Astrocyte (in vitro differentiated cells and primary cell): ENCODE results near the gene LRRC7. TPM values are rescaled to one million over a fixed set of nuclear protein-coding genes. Genes with fewer than 3 reads are reported as not detected.

Experiments
- DNase-seq: peaks from one replicate; pipeline ENCODE4 v3.0.0-alpha.2; 2010; ENCODE audit warnings: low read depth
- FAIRE-seq: peaks from 2 replicates; lab custom pipeline; 2011; peaks lifted over from hg19 to GRCh38; lab: Jason Lieb, UNC
- H2AFZ ChIP-seq: 2 replicates; pipeline ENCODE4 v1.6.0; 2012; ENCODE audit warnings: low read depth, low read length, inconsistent platforms
- H3K27ac ChIP-seq: 2 replicates; pipeline ENCODE4 v1.5.1; 2011; ENCODE audit warnings: low read depth, low read length, inconsistent platforms
- H3K27me3 ChIP-seq: 2 replicates; pipeline ENCODE4 v1.6.0; 2011; ENCODE audit warnings: low read length, inconsistent platforms; ENCODE audit not compliant: insufficient read depth
- H3K36me3 ChIP-seq: 2 replicates; pipeline ENCODE4 v1.5.1; 2011; ENCODE audit warnings: low read length, inconsistent platforms; ENCODE audit not compliant: insufficient read depth
- H3K4me1 ChIP-seq: 2 replicates; pipeline ENCODE4 v1.5.1; 2011; ENCODE audit warnings: low read length, inconsistent platforms; ENCODE audit not compliant: insufficient read depth
- H3K4me2 ChIP-seq: 2 replicates; pipeline ENCODE4 v1.6.0; 2012; ENCODE audit warnings: low read length, inconsistent platforms
- H3K4me3 ChIP-seq: 2 replicates; pipeline ENCODE4 v1.5.1; 2011; ENCODE audit warnings: low read depth, mild to moderate bottlenecking, low read length, inconsistent platforms; ENCODE audit not compliant: insufficient read depth
- H3K79me2 ChIP-seq: 2 replicates; pipeline ENCODE4 v1.6.0; 2012; ENCODE audit warnings: mild to moderate bottlenecking, low read length, inconsistent platforms; ENCODE audit not compliant: insufficient read depth
- H3K9ac ChIP-seq: 2 replicates; pipeline ENCODE4 v1.6.0; 2012; ENCODE audit warnings: mild to moderate bottlenecking, low read length, inconsistent platforms
- H3K9me3 ChIP-seq: 2 replicates; pipeline ENCODE4 v1.5.1; 2012; ENCODE audit warnings: low read depth, mild to moderate bottlenecking, low read length, inconsistent platforms; ENCODE audit not compliant: insufficient read depth
- H4K20me1 ChIP-seq: 2 replicates; pipeline ENCODE4 v1.6.0; 2012; ENCODE audit warnings: low read length, inconsistent platforms; ENCODE audit not compliant: insufficient read depth
- H3K27ac Mint-ChIP-seq: one replicate; pipeline ENCODE4 v1.8.0; 2021; ENCODE audit warnings: mild to moderate bottlenecking, mixed read lengths; ENCODE audit not compliant: unreplicated experiment
- H3K27me3 Mint-ChIP-seq: one replicate; pipeline ENCODE4 v1.8.0; 2021; ENCODE audit warnings: low read depth, mixed read lengths; ENCODE audit not compliant: unreplicated experiment
- H3K36me3 Mint-ChIP-seq: one replicate; pipeline ENCODE4 v1.8.0; 2021; ENCODE audit warnings: low read depth, mixed read lengths; ENCODE audit not compliant: unreplicated experiment
- H3K4me1 Mint-ChIP-seq: one replicate; pipeline ENCODE4 v1.8.0; 2021; ENCODE audit warnings: low read depth, mixed read lengths; ENCODE audit not compliant: unreplicated experiment
- H3K4me3 Mint-ChIP-seq: one replicate; pipeline ENCODE4 v1.8.0; 2021; ENCODE audit warnings: mild to moderate bottlenecking, moderate library complexity, mixed read lengths; ENCODE audit not compliant: unreplicated experiment
- H3K9me3 Mint-ChIP-seq: one replicate; pipeline ENCODE4 v1.8.0; 2021; ENCODE audit warnings: mild to moderate bottlenecking, mixed read lengths; ENCODE audit not compliant: unreplicated experiment
- CTCF ChIP-seq: IDR thresholded peaks from 2 replicates; pipeline ENCODE4 v1.5.1; 2011; ENCODE audit warnings: low read depth, mild to moderate bottlenecking, inconsistent platforms, low read length, moderate library complexity; ENCODE audit not compliant: insufficient read depth
- EZH2 ChIP-seq: IDR thresholded peaks from 2 replicates; pipeline ENCODE4 v1.6.1; 2012; ENCODE audit warnings: mild to moderate bottlenecking, low read length, inconsistent platforms; ENCODE audit not compliant: insufficient read depth
- total RNA-seq: library from RNA; stranded (reverse); gene quantifications from 2 replicates; pipeline ENCODE4 v1.2.1, GENCODE V29; 2021

LRRC7 gene
- total RNA-seq, 1 donor from 2014 or later: 0.27 TPM

GRCh38 chr1:70005386-70006034, 437.8 kb downstream of the LRRC7 start:
- H3K4me3 Mint-ChIP-seq: no peak overlapping the region
- DNase-seq (no peak), FAIRE-seq (no peak)
- no peaks in the 10 kb centered on the region for H3K79me2 ChIP-seq
- no peaks in the 10 kb centered on the region for H3K36me3 ChIP-seq
- no peak overlapping the region for H3K27ac Mint-ChIP-seq
- H3K4me1 ChIP-seq: no peaks in the 10 kb centered on the region
- no peaks in the 10 kb centered on the region for H3K4me1 Mint-ChIP-seq
- H4K20me1 ChIP-seq: no peaks in the 10 kb centered on the region
- no peak for TF ChIP-seq EZH2
- TF ChIP-seq CTCF: no peak
- no peak overlapping the region for H2AFZ ChIP-seq
- no peak overlapping the region for H3K9ac ChIP-seq
- no peaks in the 10 kb centered on the region for H3K9me3 Mint-ChIP-seq
- no peak overlapping the region for H3K27ac ChIP-seq
- no peaks in the 10 kb centered on the region for H3K36me3 Mint-ChIP-seq
- no peaks in the 10 kb centered on the region for H3K27me3 Mint-ChIP-seq
- H3K27me3 ChIP-seq: no peaks in the 10 kb centered on the region
- no peak overlapping the region for H3K4me2 ChIP-seq
- no peaks in the 10 kb centered on the region for H3K9me3 ChIP-seq
- H3K4me3 ChIP-seq: no peak overlapping the region

- no peaks in the 10 kb centered on the region for H3K27me3 Mint-ChIP-seq
- Histone ChIP-seq H3K9ac (no peak overlapping the region), H3K79me2 (no peaks in the 10 kb centered on the region), H3K27ac (no peak overlapping the region), H2AFZ (no peak overlapping the region), H3K9me3 (no peaks in the 10 kb centered on the region), H3K27me3 (no peaks in the 10 kb centered on the region), H3K36me3 (no peaks in the 10 kb centered on the region), H3K4me1 (no peaks in the 10 kb centered on the region), H3K4me3 (no peak overlapping the region), H3K4me2 (no peak overlapping the region), H4K20me1 (no peaks in the 10 kb centered on the region)
- no peaks in the 10 kb centered on the region for H3K4me1 Mint-ChIP-seq
- FAIRE-seq: no peak
- no peaks in the 10 kb centered on the region for H3K9me3 Mint-ChIP-seq
- no peak overlapping the region for H3K27ac Mint-ChIP-seq
- H3K4me3 Mint-ChIP-seq: no peak overlapping the region
- no peaks in the 10 kb centered on the region for H3K36me3 Mint-ChIP-seq
- TF ChIP-seq CTCF: no peak
- TF ChIP-seq EZH2: no peak
- no peak for DNase-seq
These were observed 440.9 kb downstream of the LRRC7 start for GRCh38 chr1:70008660-70009059.

GRCh38 chr1:70017770-70018169, 450.0 kb downstream of the LRRC7 start:
- H2AFZ ChIP-seq: no peak overlapping the region
- H3K9me3 ChIP-seq: no peaks in the 10 kb centered on the region
- no peaks in the 10 kb centered on the region for H3K27me3 Mint-ChIP-seq
- no peaks in the 10 kb centered on the region for H3K9me3 Mint-ChIP-seq
- H3K36me3 ChIP-seq: no peaks in the 10 kb centered on the region
- H3K27ac Mint-ChIP-seq: no peak overlapping the region
- no peaks in the 10 kb centered on the region for H3K4me1 Mint-ChIP-seq
- H3K4me1 ChIP-seq: no peaks in the 10 kb centered on the region
- FAIRE-seq: no peak
- no peak overlapping the region for H3K4me3 ChIP-seq
- peak; percentile 12 for DNase-seq
- no peaks in the 10 kb centered on the region for H4K20me1 ChIP-seq
- no peaks in the 10 kb centered on the region for H3K36me3 Mint-ChIP-seq
- TF ChIP-seq EZH2 (no peak), CTCF (no peak)
- no peak overlapping the region for H3K9ac ChIP-seq
- H3K27me3 ChIP-seq: no peaks in the 10 kb centered on the region
- H3K27ac ChIP-seq: no peak overlapping the region
- H3K4me3 Mint-ChIP-seq: no peak overlapping the region
- no peaks in the 10 kb centered on the region for H3K79me2 ChIP-seq
- H3K4me2 ChIP-seq: no peak overlapping the region
